GM23338 (cell line): ENCODE measurements around the gene ADCY4. TPM values are rescaled to one million over a fixed set of nuclear protein-coding genes. Genes with fewer than 3 reads are reported as not detected.

Source experiments
- ATAC-seq: fragments of 200-7000 bp; cut with Tn5 transposase; 3 replicates; pipeline ENCODE4 v1.9.1; 2020
- DNase-seq: peaks from one replicate; pipeline ENCODE4 v3.0.0-alpha.2; 2015; ENCODE audit warnings: low spot score
- H2AFZ ChIP-seq: fragments of 200-600 bp; sonication (generic); 2 replicates; pipeline ENCODE4 v1.8.0; 2016; ENCODE audit warnings: antibody characterized with exemption, mild to moderate bottlenecking, moderate library complexity
- H3F3A ChIP-seq: fragments of 200-600 bp; sonication (generic); replicated peaks from 2 replicates; pipeline ENCODE4 v1.8.0; 2017; ENCODE audit warnings: antibody characterized with exemption, mixed run types, low read depth
- H3K27ac ChIP-seq: fragments of 200-600 bp; sonication (generic); 2 replicates; pipeline ENCODE4 v1.6.1; 2016; ENCODE audit warnings: low read depth
- H3K27me3 ChIP-seq: fragments of 200-600 bp; sonication (generic); 2 replicates; pipeline ENCODE4 v1.8.0; 2016; ENCODE audit warnings: mild to moderate bottlenecking, mixed run types, moderate library complexity; ENCODE audit not compliant: insufficient read depth
- H3K36me3 ChIP-seq: fragments of 200-600 bp; sonication (generic); 2 replicates; pipeline ENCODE4 v1.8.0; 2016; ENCODE audit warnings: mild to moderate bottlenecking; ENCODE audit not compliant: insufficient read depth
- H3K4me1 ChIP-seq: fragments of 200-600 bp; sonication (generic); 2 replicates; pipeline ENCODE4 v1.8.0; 2016; ENCODE audit warnings: mild to moderate bottlenecking, moderate library complexity; ENCODE audit not compliant: insufficient read depth
- H3K4me2 ChIP-seq: fragments of 200-600 bp; sonication (generic); 2 replicates; pipeline ENCODE4 v1.7.1; 2017; ENCODE audit warnings: mixed run types
- H3K4me3 ChIP-seq: fragments of 200-600 bp; sonication (generic); 2 replicates; pipeline ENCODE4 v1.6.1; 2016; ENCODE audit warnings: mixed run types
- H3K79me2 ChIP-seq: fragments of 200-600 bp; sonication (generic); replicated peaks from 2 replicates; pipeline ENCODE4 v1.8.0; 2017; ENCODE audit warnings: mild to moderate bottlenecking; ENCODE audit not compliant: insufficient read depth
- H3K9me2 ChIP-seq: fragments of 200-600 bp; sonication (generic); 2 replicates; pipeline ENCODE4 v1.8.0; 2017; ENCODE audit not compliant: insufficient read depth
- H4K20me1 ChIP-seq: fragments of 200-600 bp; sonication (generic); replicated peaks from 2 replicates; pipeline ENCODE4 v1.8.0; 2017; ENCODE audit warnings: mild to moderate bottlenecking; ENCODE audit not compliant: insufficient read depth
- H3K27ac Mint-ChIP-seq: 2 replicates; pipeline ENCODE4 v1.8.0; 2020; ENCODE audit warnings: inconsistent platforms, mild to moderate bottlenecking, moderate library complexity, mixed read lengths
- H3K27me3 Mint-ChIP-seq: 3 replicates; pipeline ENCODE4 v1.8.0; 2022; ENCODE audit warnings: low read depth, mild to moderate bottlenecking, moderate library complexity, mixed read lengths, inconsistent platforms; ENCODE audit not compliant: insufficient read depth, poor library complexity
- H3K36me3 Mint-ChIP-seq: 3 replicates; pipeline ENCODE4 v1.8.0; 2021; ENCODE audit warnings: low read depth, mild to moderate bottlenecking, inconsistent platforms, moderate library complexity, mixed read lengths
- H3K4me1 Mint-ChIP-seq: 3 replicates; pipeline ENCODE4 v1.8.0; 2020; ENCODE audit warnings: mild to moderate bottlenecking, inconsistent platforms, mixed read lengths
- H3K4me3 Mint-ChIP-seq: 3 replicates; pipeline ENCODE4 v1.8.0; 2021; ENCODE audit warnings: moderate library complexity, mild to moderate bottlenecking, inconsistent platforms, mixed read lengths
- H3K9me3 Mint-ChIP-seq: 3 replicates; pipeline ENCODE4 v1.8.0; 2020; ENCODE audit warnings: moderate library complexity, mild to moderate bottlenecking, inconsistent platforms, mixed read lengths
- CREB1 ChIP-seq: fragments of 250-450 bp; sonication (Bioruptor Pico); IDR thresholded peaks from 2 replicates; pipeline ENCODE4 v1.5.0; 2020; ENCODE audit warnings: low read depth, mild to moderate bottlenecking, moderate library complexity
- CTCF ChIP-seq, 2 experiments: fragments of 200-600 bp in 1 of 2; sonication (generic) in 1 of 2; conservative IDR thresholded peaks; 2 replicates each; pipeline versions ENCODE4 v1.5.1 to v1.6.1; 2016 to 2017; ENCODE audit warnings: antibody characterized with exemption in 2 of 2, low read depth in 2 of 2, mild to moderate bottlenecking in 2 of 2, moderate library complexity in 1 of 2
- ETS1 ChIP-seq: IDR thresholded peaks from 2 replicates; pipeline ENCODE4 v1.6.1; 2016; ENCODE audit warnings: antibody characterized with exemption
- EZH2 ChIP-seq: fragments of 200-600 bp; sonication (generic); IDR thresholded peaks from one replicate; pipeline ENCODE4 v1.8.0; 2017; ENCODE audit warnings: antibody characterized with exemption, mild to moderate bottlenecking, low read depth; ENCODE audit not compliant: unreplicated experiment
- EZH2phosphoT487 ChIP-seq: fragments of 200-600 bp; sonication (generic); IDR thresholded peaks from one replicate; pipeline ENCODE4 v1.8.1; 2018; ENCODE audit warnings: antibody characterized with exemption; ENCODE audit not compliant: unreplicated experiment
- JUNB ChIP-seq: IDR thresholded peaks from one replicate; pipeline ENCODE4 v1.6.1; 2016; ENCODE audit warnings: antibody characterized with exemption; ENCODE audit not compliant: unreplicated experiment
- NANOG ChIP-seq: IDR thresholded peaks from 2 replicates; pipeline ENCODE4 v1.6.1; 2016; ENCODE audit warnings: antibody characterized with exemption, borderline replicate concordance
- POLR2AphosphoS5 ChIP-seq: IDR thresholded peaks from 2 replicates; pipeline ENCODE4 v1.6.1; 2016; ENCODE audit warnings: antibody characterized with exemption, low read depth
- REST ChIP-seq: IDR thresholded peaks from one replicate; pipeline ENCODE4 v1.6.1; 2018; ENCODE audit warnings: antibody characterized with exemption; ENCODE audit not compliant: unreplicated experiment
- STAT1 ChIP-seq: IDR thresholded peaks from one replicate; pipeline ENCODE4 v1.6.1; 2016; ENCODE audit warnings: antibody characterized with exemption; ENCODE audit not compliant: unreplicated experiment
- ZNF114 ChIP-seq: fragments of 250-450 bp; sonication (Bioruptor Pico); IDR thresholded peaks from 2 replicates; pipeline ENCODE4 v1.5.0; 2020; ENCODE audit warnings: mild to moderate bottlenecking, moderate library complexity
- ZNF331 ChIP-seq: fragments of 250-450 bp; sonication (Bioruptor Pico); IDR thresholded peaks from 2 replicates; pipeline ENCODE4 v1.5.0; 2020; ENCODE audit warnings: low read depth, mild to moderate bottlenecking, moderate library complexity
- ZNF462 ChIP-seq: fragments of 250-450 bp; sonication (Bioruptor Pico); IDR thresholded peaks from 2 replicates; pipeline ENCODE4 v1.5.0; 2020; ENCODE audit warnings: mild to moderate bottlenecking, moderate library complexity
- polyA plus RNA-seq: library from polyadenylated mRNA; unstranded; fragments of >200 nt; fragmentation: Nextera tagmentation; extraction: Ambion mirVana; gene quantifications from 2 replicates; pipeline ENCODE4 v1.2.1, GENCODE V29; 2016
- total RNA-seq: library from RNA; depleted of rRNA; stranded (reverse); fragments of >200 nt; shearing (Covaris generic); gene quantifications from 2 replicates; pipeline ENCODE4 v1.2.3, GENCODE V29; 2014

Gene ADCY4
- total and polyA plus RNA-seq, 2 experiments from 2014 or later = 0.10 to 0.40 TPM

GRCh38 chr14:24286996-24287395 lies 47.9 kb downstream of the ADCY4 start:
- TF ChIP-seq CREB1 (no peak), ZNF331 (no peak), ETS1 (no peak), NANOG (no peak), ZNF462 (CRISPR knock-in tag) (no peak), EZH2phosphoT487 (no peak), POLR2AphosphoS5 (no peak), ZNF114 (CRISPR knock-in tag) (no peak), STAT1 (no peak), JUNB (no peak), CTCF (conservative IDR thresholded peaks at IDR 0.05; ENCODE audit: low read depth in 2 of 2) (no peak), REST (no peak), EZH2 (no peak)
- Histone ChIP-seq H3K79me2 (no peaks in the 10 kb centered on the region), H3F3A (no peaks in the 10 kb centered on the region), H3K27ac (no peak overlapping the region), H2AFZ (no peak overlapping the region), H3K4me2 (no peak overlapping the region), H3K4me1 (no peaks in the 10 kb centered on the region), H3K27me3 (no peaks in the 10 kb centered on the region), H3K4me3 (no peak overlapping the region), H3K9me2 (no peaks in the 10 kb centered on the region), H4K20me1 (no peaks in the 10 kb centered on the region; the same call in 1 of the 2 replicates), H3K36me3 (no peaks in the 10 kb centered on the region)
- Mint-ChIP-seq H3K36me3 (no peaks in the 10 kb centered on the region; the same call in 1 of the 3 replicates), H3K27ac (no peak overlapping the region), H3K9me3 (no peaks in the 10 kb centered on the region), H3K27me3 (peaks cover 9% of the 10 kb centered on the region), H3K4me3 (no peak overlapping the region), H3K4me1 (no peaks in the 10 kb centered on the region)
- no peak for DNase-seq
- ATAC-seq = no peak
